Retinal pigment epithelial cell (primary cell): Measurements from ENCODE around the gene CFAP46.

ENCODE experiments used
- DNase-seq: peaks from one replicate; pipeline ENCODE4 v3.0.0-alpha.2; 2010; ENCODE audit warnings: low read depth
- H3K4me3 ChIP-seq: 2 replicates; pipeline ENCODE4 v1.5.1; 2011; ENCODE audit warnings: mild to moderate bottlenecking, low read length, control low read depth, moderate library complexity
- TF ChIP-seq, protein P1 (sequence below): conservative IDR thresholded peaks from 2 replicates; pipeline ENCODE4 v1.5.1; 2011; ENCODE audit warnings: low read depth, low read length, control low read depth, inconsistent platforms

CFAP46 gene

DNA sequence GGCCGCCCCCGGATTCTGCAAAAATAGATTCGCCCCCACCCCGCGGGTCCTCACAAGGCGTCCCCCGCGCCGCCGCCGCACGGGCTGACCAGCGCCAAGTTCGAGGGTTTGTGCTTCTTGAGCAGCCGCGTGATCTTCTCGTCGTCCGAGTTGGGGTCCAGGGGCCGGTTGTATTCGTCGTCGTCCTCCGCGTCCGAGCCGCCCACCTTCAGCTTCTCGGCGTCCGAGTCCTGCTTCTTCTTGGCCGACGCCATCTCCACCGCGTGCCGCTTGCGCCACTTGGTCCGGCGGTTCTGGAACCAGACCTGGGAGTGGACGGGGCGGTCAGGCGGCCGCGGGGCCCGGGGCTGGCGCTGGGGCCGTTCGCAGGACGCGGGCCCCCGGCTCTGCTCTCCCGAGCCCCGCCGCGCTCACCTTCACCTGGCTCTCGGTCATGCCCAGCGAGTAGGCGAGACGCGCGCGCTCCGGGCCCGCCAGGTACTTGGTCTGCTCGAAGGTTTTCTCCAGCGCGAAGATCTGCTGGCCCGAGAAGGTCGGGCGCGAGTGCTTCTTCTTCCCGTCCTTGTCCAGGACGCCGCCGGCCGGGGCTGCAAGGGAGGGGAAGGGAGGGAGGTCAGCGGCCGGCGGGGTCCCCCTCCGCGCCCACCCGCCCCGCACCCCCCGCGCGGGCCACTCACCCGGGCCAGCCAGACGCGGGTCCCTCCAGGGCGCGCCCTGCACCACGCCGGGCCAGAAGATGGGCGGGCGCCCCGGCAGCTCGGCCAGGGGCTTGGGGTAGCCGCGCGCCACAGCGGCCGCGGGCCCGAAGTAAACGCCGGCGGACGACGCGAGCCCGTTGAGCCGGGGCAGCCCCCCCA lies 157.3 kb downstream of the CFAP46 start:
- TF ChIP-seq, protein P1, sequence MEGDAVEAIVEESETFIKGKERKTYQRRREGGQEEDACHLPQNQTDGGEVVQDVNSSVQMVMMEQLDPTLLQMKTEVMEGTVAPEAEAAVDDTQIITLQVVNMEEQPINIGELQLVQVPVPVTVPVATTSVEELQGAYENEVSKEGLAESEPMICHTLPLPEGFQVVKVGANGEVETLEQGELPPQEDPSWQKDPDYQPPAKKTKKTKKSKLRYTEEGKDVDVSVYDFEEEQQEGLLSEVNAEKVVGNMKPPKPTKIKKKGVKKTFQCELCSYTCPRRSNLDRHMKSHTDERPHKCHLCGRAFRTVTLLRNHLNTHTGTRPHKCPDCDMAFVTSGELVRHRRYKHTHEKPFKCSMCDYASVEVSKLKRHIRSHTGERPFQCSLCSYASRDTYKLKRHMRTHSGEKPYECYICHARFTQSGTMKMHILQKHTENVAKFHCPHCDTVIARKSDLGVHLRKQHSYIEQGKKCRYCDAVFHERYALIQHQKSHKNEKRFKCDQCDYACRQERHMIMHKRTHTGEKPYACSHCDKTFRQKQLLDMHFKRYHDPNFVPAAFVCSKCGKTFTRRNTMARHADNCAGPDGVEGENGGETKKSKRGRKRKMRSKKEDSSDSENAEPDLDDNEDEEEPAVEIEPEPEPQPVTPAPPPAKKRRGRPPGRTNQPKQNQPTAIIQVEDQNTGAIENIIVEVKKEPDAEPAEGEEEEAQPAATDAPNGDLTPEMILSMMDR, result no peak
- no peak for DNase-seq
- no peak overlapping the region for H3K4me3 ChIP-seq

DNA sequence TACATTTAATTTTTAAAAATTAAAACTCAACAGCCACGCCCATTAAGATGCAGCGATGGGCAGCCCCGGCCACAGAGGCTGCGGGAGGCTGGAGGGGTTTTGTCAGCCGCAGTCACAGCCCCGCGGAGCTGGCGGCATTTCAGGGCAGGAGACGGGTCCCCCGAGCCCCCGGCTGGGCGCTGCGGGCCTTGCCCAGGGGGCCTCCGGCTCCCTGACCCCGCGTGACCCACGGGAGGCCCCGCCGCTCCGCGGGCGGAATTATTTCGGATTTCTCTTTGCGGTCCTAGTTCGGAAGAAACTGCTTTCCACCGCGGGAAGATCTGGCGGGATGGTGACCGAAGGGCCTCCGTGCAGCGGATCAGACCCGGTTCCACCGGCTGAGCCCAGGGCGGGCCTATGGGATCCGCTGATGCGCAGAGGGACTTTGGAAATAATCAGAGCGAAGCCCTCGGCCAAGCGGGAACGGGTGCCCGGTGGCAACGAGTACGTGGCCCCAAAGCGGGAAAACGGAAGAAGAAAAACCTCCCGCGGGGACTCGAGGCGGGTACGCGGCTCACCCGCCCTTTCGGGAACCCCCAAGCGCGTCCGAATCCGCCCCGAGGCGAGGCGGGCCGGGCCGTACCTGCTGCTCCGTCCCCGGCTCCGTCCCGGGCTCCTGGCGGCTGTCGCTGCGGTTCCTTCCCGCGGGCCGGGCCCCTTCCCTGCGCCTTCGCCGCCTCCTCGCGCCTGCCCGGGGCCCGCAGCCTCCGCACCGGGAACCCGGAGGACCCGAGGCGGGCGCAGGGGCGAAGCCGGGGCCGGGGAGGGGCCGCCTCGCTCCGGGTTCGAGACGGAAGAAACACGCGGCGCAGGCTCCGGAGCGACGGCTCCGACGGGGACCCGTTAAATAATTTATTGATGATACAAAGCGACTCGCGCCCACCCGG lies 158.2 kb downstream of the CFAP46 start:
- DNase-seq, result no peak
- no peak overlapping the region for H3K4me3 ChIP-seq
- TF ChIP-seq, protein P1, result no peak

DNA sequence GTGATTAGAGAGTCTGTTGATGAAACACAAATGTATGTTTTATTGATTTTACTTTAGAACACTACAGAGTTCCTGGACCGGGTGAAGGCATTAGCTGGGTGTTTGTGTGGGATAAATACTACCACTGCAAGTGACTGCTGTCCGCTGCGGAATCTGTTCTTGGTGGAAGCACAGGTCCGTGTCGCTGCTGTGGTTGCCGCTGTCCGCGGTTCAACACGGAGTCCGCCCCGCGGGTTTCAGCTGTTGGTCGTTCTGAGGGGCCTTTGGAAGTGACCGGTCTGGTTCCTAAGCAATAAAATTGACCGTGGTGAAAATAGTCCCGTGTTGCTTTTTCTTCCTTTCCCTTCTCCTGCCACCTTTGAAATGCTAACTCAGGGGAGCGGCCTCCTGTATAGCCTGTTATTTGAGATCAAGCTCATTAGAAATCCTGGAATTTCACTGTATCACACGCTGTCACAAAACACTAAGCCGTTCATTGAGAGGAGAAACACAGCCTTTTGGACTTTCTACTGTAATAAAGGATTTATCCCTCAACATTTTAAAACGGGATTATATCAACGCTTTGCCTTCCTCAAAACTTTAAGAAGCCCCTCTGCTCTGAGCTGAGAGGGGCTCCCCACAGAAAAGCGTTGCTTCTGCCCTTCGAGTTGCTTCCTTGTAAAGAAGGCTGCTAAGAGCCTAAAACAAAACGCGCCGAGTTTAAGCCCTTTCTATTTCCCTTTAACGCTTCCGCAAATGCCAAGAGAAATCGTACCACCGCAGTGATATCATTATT lies 159.0 kb downstream of the CFAP46 start:
- TF ChIP-seq, protein P1, result no peak
- DNase-seq, result no peak
- H3K4me3 ChIP-seq, result no peak overlapping the region

DNA sequence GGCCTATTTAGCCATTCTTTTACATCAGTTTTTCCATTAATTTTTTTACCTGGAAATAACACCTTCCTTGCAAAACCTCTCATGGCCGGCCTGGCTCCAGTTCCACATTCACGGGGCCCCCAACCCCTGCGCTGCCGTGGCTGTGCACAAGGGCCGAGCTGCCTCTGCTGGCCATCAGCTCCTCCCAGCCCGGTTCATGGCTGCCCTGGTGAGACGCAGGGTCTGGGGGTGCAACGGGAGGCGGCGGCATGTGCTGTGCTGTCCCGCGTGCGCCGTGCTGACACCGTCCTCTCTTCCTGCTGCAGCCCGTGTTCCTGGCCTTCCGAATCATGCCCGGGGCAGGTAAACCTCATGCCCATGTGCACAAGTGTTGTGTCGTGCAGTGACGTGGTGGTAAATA lies 160.8 kb downstream of the CFAP46 start:
- DNase-seq, result no peak
- no peak overlapping the region for H3K4me3 ChIP-seq
- TF ChIP-seq, protein P1, result no peak

DNA sequence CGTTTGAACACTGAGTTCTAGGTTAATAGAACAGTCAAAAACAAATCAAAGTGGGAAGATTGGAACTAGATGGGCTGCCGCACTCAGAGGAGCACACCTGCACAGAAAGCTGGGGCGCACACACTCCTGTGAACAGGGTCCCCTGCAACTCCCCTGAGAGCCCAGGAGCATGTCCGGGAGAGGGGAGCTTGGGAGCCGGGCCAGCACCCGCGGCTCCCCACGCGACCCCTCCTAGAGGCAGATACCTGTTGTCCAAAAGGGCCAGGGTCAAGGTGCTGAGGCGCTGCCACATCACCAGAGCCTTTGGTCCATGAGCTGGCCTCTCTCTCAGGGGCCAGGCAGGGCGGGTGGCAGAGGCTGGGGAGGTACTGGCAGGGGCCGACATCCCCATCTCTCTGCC lies 162.0 kb downstream of the CFAP46 start:
- no peak for DNase-seq
- no peak overlapping the region for H3K4me3 ChIP-seq
- TF ChIP-seq, protein P1, result no peak

DNA sequence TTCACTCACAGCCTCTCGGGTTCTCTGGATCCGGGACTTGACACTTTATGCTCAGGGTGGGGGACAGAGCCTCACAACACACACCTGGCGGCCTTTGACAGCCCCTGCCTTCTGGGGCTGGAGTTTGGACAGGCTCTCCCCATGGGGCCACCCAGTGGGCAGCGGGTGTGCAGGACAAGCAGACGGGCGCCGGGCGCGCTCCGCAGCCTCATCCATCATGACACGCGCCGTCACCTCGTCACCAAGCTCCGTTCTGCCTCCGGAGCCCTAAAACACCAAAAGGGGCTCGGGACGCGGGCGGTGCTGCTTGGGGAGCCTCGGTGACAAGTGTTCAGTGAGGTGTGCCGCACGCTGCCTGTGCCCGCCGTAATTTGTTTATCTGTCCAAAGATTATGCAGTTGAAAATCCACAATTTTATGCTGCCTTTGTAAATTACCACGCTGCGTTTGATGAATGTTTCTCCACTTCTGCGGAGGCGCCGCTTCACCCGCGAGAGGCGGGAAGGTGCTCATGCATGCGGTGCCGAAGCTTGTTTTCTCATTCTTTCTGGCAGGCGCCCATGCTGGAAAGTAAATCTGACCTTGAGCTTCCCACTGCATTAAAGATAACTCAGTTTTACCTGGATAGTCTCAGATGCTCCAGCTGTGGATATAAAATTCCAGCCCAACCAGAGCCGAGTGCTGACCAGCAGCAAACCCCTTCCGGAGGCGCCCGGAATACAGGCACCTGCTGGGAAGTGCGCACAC lies 162.6 kb downstream of the CFAP46 start:
- DNase-seq, result no peak
- TF ChIP-seq, protein P1, result no peak
- H3K4me3 ChIP-seq, result no peak overlapping the region
